GM12878 (cell line): ENCODE data around the gene LRRC2. TPM values are rescaled to one million over a fixed set of nuclear protein-coding genes. Genes with fewer than 3 reads are reported as not detected.

ENCODE experiments used
- ATAC-seq: fragments of 200-7000 bp; cut with Tn5 transposase; 3 replicates; pipeline ENCODE4 v1.9.1; 2020; ENCODE audit warnings: mild to moderate bottlenecking, moderate library complexity
- BruUV-seq: library from RNA; stranded (reverse); fragments of 400-500 nt; replicated peaks from 2 replicates; lab custom pipeline; 2021; lab: Mats Ljungman, UMichigan
- CTCF ChIA-PET: fragments of 300-600 bp; sonication (Branson Sonifier 250); formaldehyde crosslinking; extraction: SDS; loops from one replicate; lab custom pipeline; 2021; ENCODE audit warnings: inconsistent platforms; lab: Yijun Ruan, JAX
- POLR2A ChIA-PET: fragments of 350-600 bp; formaldehyde crosslinking; extraction: SDS; loops from one replicate; lab custom pipeline; 2021; ENCODE audit warnings: inconsistent platforms; lab: Charles Lee
- RAD21 ChIA-PET: fragments of 300-600 bp; sonication (Branson Sonifier 250); formaldehyde crosslinking; loops from one replicate; lab custom pipeline; 2023; ENCODE audit warnings: antibody characterized with exemption; ENCODE audit not compliant: unreplicated experiment; lab: Charles Lee
- SMC1A ChIA-PET: fragments of 300-600 bp; sonication (Branson Sonifier 250); formaldehyde crosslinking; loops from one replicate; lab custom pipeline; 2023; ENCODE audit not compliant: unreplicated experiment, uncharacterized antibody; lab: Charles Lee
- DNase-seq: peaks from one replicate; pipeline ENCODE4 v3.0.0-alpha.2; 2011; ENCODE audit warnings: low read depth, low spot score
- FAIRE-seq: peaks from 3 replicates; lab custom pipeline; 2011; peaks lifted over from hg19 to GRCh38; lab: Jason Lieb, UNC
- H2AFZ ChIP-seq: 2 replicates; pipeline ENCODE4 v1.6.0; 2011; ENCODE audit warnings: low read depth, low read length, control low read depth; ENCODE audit not compliant: control insufficient read depth
- H3K27ac ChIP-seq: 2 replicates; pipeline ENCODE4 v1.5.1; 2011; ENCODE audit warnings: control low read depth; ENCODE audit not compliant: control insufficient read depth, insufficient read depth
- H3K27me3 ChIP-seq, 2 experiments: replicated peaks in 1 of 2; 2 replicates each; pipeline versions ENCODE4 v1.6.0 to v1.6.1; 2011; ENCODE audit warnings: low read length in 1 of 2; ENCODE audit not compliant: control insufficient read depth in 2 of 2, insufficient read depth in 2 of 2
- H3K36me3 ChIP-seq, 2 experiments: 2 replicates each; pipeline ENCODE4 v1.5.1; 2011; ENCODE audit warnings: low read length in 1 of 2; ENCODE audit not compliant: control insufficient read depth in 2 of 2, insufficient read depth in 2 of 2
- H3K4me1 ChIP-seq: 2 replicates; pipeline ENCODE4 v1.6.1; 2011; ENCODE audit warnings: mild to moderate bottlenecking, low read length, moderate library complexity, mixed read lengths; ENCODE audit not compliant: control insufficient read depth, insufficient read depth
- H3K4me2 ChIP-seq: 2 replicates; pipeline ENCODE4 v1.6.0; 2011; ENCODE audit warnings: control low read depth; ENCODE audit not compliant: control insufficient read depth, insufficient read depth
- H3K4me3 ChIP-seq: fragments of 200-600 bp; sonication (generic); 2 replicates; pipeline ENCODE4 v1.5.1; 2016
- H3K79me2 ChIP-seq: 2 replicates; pipeline ENCODE4 v1.6.0; 2011; ENCODE audit warnings: low read length; ENCODE audit not compliant: control insufficient read depth, insufficient read depth
- H3K9ac ChIP-seq: 2 replicates; pipeline ENCODE4 v1.8.0; 2011; ENCODE audit warnings: low read length, control low read depth, mixed read lengths; ENCODE audit not compliant: control insufficient read depth, insufficient read depth
- H3K9me3 ChIP-seq: replicated peaks from 3 replicates; pipeline ENCODE4 v1.5.1; 2011; ENCODE audit warnings: mild to moderate bottlenecking, low read length; ENCODE audit not compliant: control insufficient read depth, insufficient read depth
- H4K20me1 ChIP-seq: 2 replicates; pipeline ENCODE4 v1.6.0; 2011; ENCODE audit not compliant: control insufficient read depth, insufficient read depth
- WGBS: methylation state at CpG from one replicate; pipeline ENCODE4 v1.1.6; 2016; ENCODE audit warnings: low lambda C conversion rate; ENCODE audit not compliant: insufficient replicate concordance, insufficient coverage; ENCODE audit errors: missing lambda C conversion rate; 5-methylcytosine and 5-hydroxymethylcytosine counted together
- in situ Hi-C: fragments of 300-500 bp; cut with MboI; formaldehyde crosslinking; loops from 9 replicates; pipeline ENCODE4 v1.14.3; 2018; ENCODE audit warnings: mixed read lengths
- intact Hi-C: fragments of 100-400 bp; cut with micrococcal nuclease; formaldehyde crosslinking; loops from one replicate; pipeline ENCODE4 v1.14.2; 2022; ENCODE audit not compliant: unreplicated experiment
- polyA plus RNA-seq, 11 experiments: library from polyadenylated mRNA; depleted of rRNA in 4 of 11; unstranded in 6 of 11; stranded (reverse) in 5 of 11; fragments of >200 nt; fragmentation: Nextera tagmentation in 4 of 11; fragmentation: Illumina TruSeq in 1 of 11; extraction: Ambion mirVana in 4 of 11; extraction: Trizol in 1 of 11; gene quantifications; 1 replicate in 1 of 11; 2 replicates in 10 of 11; pipeline versions ENCODE4 v1.2.1 to v1.2.3, GENCODE V29; 2011 to 2016; ENCODE audit warnings: inconsistent platforms in 2 of 11, missing spikeins in 2 of 11, low read depth in 1 of 11
- total RNA-seq, 4 experiments: library from RNA; depleted of rRNA in 3 of 4; stranded (reverse); fragments of >200 nt in 3 of 4; fragmentation: Illumina TruSeq in 1 of 4; extraction: Trizol in 1 of 4; gene quantifications; 2 replicates each; pipeline versions ENCODE4 v1.2.1 to v1.2.3, GENCODE V29; 2013 to 2021
- TF ChIP-seq, protein P1 (sequence below): fragments of 450-650 bp; IDR thresholded peaks from 2 replicates; pipeline ENCODE4 v1.6.1; 2016; ENCODE audit warnings: mild to moderate bottlenecking, moderate library complexity, borderline replicate concordance
- TF ChIP-seq, protein P2 (sequence below): fragments of 450-650 bp; formaldehyde crosslinking; IDR thresholded peaks from 2 replicates; pipeline ENCODE4 v1.5.0; 2022; ENCODE audit warnings: mild to moderate bottlenecking, missing genetic modification characterization

Gene LRRC2
- total and polyA plus RNA-seq, 10 of the 15 experiments (the other 5 are each of a cell fraction or from before 2014, with no cell fraction given): not detected

DNA sequence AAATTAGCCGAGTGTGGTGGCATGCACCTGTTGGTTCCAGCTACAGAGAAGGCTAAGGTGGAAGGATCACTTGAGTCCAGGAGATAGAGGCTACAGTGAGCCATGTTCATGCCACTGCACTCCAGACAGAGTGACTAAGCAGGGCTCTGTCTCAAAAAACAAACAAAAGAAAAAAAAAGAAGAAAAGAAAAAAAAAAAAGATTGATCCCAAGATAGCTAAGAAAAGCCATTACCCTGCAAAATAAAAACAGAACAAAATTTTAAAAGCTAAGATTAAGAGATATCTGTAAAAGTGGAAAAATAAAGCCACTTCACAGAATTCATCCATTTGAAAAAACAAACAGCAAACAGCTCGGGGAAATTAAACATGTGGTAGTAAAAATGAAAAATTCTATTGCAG, 23.8 kb downstream of the LRRC2 start:
- Histone ChIP-seq H3K4me1 (peaks cover 35% of the 10 kb centered on the region), H3K27me3 (no peaks in the 10 kb centered on the region), H3K27ac (no peak overlapping the region), H3K9me3 (peaks cover 1% of the 10 kb centered on the region; the same call in 2 of the 3 replicates), H3K9ac (no peak overlapping the region), H3K4me2 (no peak overlapping the region), H2AFZ (no peak overlapping the region), H3K4me3 (no peak overlapping the region), H3K36me3 (no peaks in the 10 kb centered on the region), H3K79me2 (no peaks in the 10 kb centered on the region), H4K20me1 (no peaks in the 10 kb centered on the region)
- ChIA-PET SMC1A (interaction anchor here (0.8 to 1.7 kb wide), 5 partner anchors 12 to 87 kb away, joined by 3 to 8 read pairs (median 4); no protein-coding TSS in a partner anchor), POLR2A (interaction anchor here (0.7 kb wide), 1 partner anchor 219 kb away, joined by 3 read pairs; no protein-coding TSS in a partner anchor), RAD21 (interaction anchor here (1.2 to 1.3 kb wide), 2 partner anchors 54 to 88 kb away, joined by 3 to 4 read pairs; no protein-coding TSS in a partner anchor), CTCF (interaction anchor here (0.5 to 1.7 kb wide), 7 partner anchors 9 to 437 kb away, joined by 3 to 5 read pairs (median 4); no protein-coding TSS in a partner anchor)
- BruUV-seq: no TSS peak
- ATAC-seq (no peak), FAIRE-seq (no peak), DNase-seq (no peak)
- intact Hi-C loops: no loop called here
- WGBS: 38% methylated on average over 2 of the region's 2 CpGs
- TF ChIP-seq, protein P1, sequence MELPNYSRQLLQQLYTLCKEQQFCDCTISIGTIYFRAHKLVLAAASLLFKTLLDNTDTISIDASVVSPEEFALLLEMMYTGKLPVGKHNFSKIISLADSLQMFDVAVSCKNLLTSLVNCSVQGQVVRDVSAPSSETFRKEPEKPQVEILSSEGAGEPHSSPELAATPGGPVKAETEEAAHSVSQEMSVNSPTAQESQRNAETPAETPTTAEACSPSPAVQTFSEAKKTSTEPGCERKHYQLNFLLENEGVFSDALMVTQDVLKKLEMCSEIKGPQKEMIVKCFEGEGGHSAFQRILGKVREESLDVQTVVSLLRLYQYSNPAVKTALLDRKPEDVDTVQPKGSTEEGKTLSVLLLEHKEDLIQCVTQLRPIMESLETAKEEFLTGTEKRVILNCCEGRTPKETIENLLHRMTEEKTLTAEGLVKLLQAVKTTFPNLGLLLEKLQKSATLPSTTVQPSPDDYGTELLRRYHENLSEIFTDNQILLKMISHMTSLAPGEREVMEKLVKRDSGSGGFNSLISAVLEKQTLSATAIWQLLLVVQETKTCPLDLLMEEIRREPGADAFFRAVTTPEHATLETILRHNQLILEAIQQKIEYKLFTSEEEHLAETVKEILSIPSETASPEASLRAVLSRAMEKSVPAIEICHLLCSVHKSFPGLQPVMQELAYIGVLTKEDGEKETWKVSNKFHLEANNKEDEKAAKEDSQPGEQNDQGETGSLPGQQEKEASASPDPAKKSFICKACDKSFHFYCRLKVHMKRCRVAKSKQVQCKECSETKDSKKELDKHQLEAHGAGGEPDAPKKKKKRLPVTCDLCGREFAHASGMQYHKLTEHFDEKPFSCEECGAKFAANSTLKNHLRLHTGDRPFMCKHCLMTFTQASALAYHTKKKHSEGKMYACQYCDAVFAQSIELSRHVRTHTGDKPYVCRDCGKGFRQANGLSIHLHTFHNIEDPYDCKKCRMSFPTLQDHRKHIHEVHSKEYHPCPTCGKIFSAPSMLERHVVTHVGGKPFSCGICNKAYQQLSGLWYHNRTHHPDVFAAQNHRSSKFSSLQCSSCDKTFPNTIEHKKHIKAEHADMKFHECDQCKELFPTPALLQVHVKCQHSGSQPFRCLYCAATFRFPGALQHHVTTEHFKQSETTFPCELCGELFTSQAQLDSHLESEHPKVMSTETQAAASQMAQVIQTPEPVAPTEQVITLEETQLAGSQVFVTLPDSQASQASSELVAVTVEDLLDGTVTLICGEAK: no peak
- TF ChIP-seq, protein P2, sequence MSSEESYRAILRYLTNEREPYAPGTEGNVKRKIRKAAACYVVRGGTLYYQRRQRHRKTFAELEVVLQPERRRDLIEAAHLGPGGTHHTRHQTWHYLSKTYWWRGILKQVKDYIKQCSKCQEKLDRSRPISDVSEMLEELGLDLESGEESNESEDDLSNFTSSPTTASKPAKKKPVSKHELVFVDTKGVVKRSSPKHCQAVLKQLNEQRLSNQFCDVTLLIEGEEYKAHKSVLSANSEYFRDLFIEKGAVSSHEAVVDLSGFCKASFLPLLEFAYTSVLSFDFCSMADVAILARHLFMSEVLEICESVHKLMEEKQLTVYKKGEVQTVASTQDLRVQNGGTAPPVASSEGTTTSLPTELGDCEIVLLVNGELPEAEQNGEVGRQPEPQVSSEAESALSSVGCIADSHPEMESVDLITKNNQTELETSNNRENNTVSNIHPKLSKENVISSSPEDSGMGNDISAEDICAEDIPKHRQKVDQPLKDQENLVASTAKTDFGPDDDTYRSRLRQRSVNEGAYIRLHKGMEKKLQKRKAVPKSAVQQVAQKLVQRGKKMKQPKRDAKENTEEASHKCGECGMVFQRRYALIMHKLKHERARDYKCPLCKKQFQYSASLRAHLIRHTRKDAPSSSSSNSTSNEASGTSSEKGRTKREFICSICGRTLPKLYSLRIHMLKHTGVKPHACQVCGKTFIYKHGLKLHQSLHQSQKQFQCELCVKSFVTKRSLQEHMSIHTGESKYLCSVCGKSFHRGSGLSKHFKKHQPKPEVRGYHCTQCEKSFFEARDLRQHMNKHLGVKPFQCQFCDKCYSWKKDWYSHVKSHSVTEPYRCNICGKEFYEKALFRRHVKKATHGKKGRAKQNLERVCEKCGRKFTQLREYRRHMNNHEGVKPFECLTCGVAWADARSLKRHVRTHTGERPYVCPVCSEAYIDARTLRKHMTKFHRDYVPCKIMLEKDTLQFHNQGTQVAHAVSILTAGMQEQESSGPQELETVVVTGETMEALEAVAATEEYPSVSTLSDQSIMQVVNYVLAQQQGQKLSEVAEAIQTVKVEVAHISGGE (CRISPR knock-in tag): no peak
- in situ Hi-C loops: no loop called here
